Mesenchymal stem cell (in vitro differentiated cells and primary cell): ENCODE measurements around the gene AEN.

Source experiments
- DNase-seq: peaks from one replicate; pipeline ENCODE4 v3.0.0-alpha.2; 2013
- H2AFZ ChIP-seq: one replicate; pipeline ENCODE4 v1.6.1; 2013; ENCODE audit warnings: low read depth, mild to moderate bottlenecking, control low read depth, inconsistent platforms, low read length, moderate library complexity
- H2AK5ac ChIP-seq: 2 replicates; pipeline ENCODE4 v1.6.1; 2013; ENCODE audit warnings: low read length, moderate library complexity, mild to moderate bottlenecking, inconsistent platforms; ENCODE audit not compliant: severe bottlenecking
- H2BK120ac ChIP-seq: one replicate; pipeline ENCODE4 v1.6.1; 2013; ENCODE audit warnings: low read depth, mild to moderate bottlenecking, inconsistent platforms, low read length, moderate library complexity
- H2BK12ac ChIP-seq, 2 experiments: one replicate each; pipeline ENCODE4 v1.6.1; 2013; ENCODE audit warnings: inconsistent platforms in 2 of 2, low read length in 2 of 2, mild to moderate bottlenecking in 2 of 2, moderate library complexity in 2 of 2, control low read depth in 1 of 2
- H2BK15ac ChIP-seq: one replicate; pipeline ENCODE4 v1.6.1; 2013; ENCODE audit warnings: mild to moderate bottlenecking, low read depth, inconsistent platforms; ENCODE audit not compliant: poor library complexity, severe bottlenecking
- H2BK5ac ChIP-seq: 2 replicates; pipeline ENCODE4 v1.6.1; 2013; ENCODE audit warnings: low read depth, mild to moderate bottlenecking, low read length, control low read depth, inconsistent platforms; ENCODE audit not compliant: poor library complexity, severe bottlenecking
- H3K14ac ChIP-seq, 2 experiments: one replicate each; pipeline ENCODE4 v1.6.1; 2013; ENCODE audit warnings: inconsistent platforms in 2 of 2, low read length in 2 of 2, control low read depth in 1 of 2, mild to moderate bottlenecking in 1 of 2, moderate library complexity in 1 of 2
- H3K18ac ChIP-seq, 2 experiments: one replicate each; pipeline ENCODE4 v1.6.1; 2013; ENCODE audit warnings: inconsistent platforms in 2 of 2, low read length in 2 of 2, control low read depth in 1 of 2, low read depth in 1 of 2, mild to moderate bottlenecking in 1 of 2
- H3K23ac ChIP-seq, 2 experiments: one replicate each; pipeline ENCODE4 v1.6.1; 2013; ENCODE audit warnings: inconsistent platforms in 2 of 2, low read length in 2 of 2, mild to moderate bottlenecking in 2 of 2, moderate library complexity in 2 of 2, control low read depth in 1 of 2
- H3K27ac ChIP-seq: 2 replicates; pipeline ENCODE4 v1.5.1; 2013; ENCODE audit warnings: mild to moderate bottlenecking, moderate library complexity, low read length, control low read depth, inconsistent platforms; ENCODE audit not compliant: poor library complexity, severe bottlenecking
- H3K27me3 ChIP-seq, 2 experiments: 2 replicates each; pipeline versions ENCODE4 v1.6.1 to v1.7.0; 2013; ENCODE audit warnings: low read length in 2 of 2, mild to moderate bottlenecking in 2 of 2, moderate library complexity in 2 of 2, control low read depth in 1 of 2, inconsistent platforms in 1 of 2; ENCODE audit not compliant: control insufficient read depth in 1 of 2, insufficient read depth in 1 of 2
- H3K36me3 ChIP-seq, 2 experiments: 2 replicates each; pipeline versions ENCODE4 v1.6.1 to v1.7.0; 2013; ENCODE audit warnings: low read length in 2 of 2, control low read depth in 1 of 2, inconsistent platforms in 1 of 2, low read depth in 1 of 2, mild to moderate bottlenecking in 1 of 2; ENCODE audit not compliant: insufficient read depth in 2 of 2, control insufficient read depth in 1 of 2
- H3K4ac ChIP-seq, 2 experiments: one replicate each; pipeline ENCODE4 v1.6.1; 2013; ENCODE audit warnings: inconsistent platforms in 2 of 2, low read length in 2 of 2, mild to moderate bottlenecking in 2 of 2, moderate library complexity in 2 of 2, control low read depth in 1 of 2, low read depth in 1 of 2
- H3K4me1 ChIP-seq: 2 replicates; pipeline ENCODE4 v1.6.1; 2013; ENCODE audit warnings: low read depth, low read length, control low read depth; ENCODE audit not compliant: control insufficient read depth, insufficient read depth
- H3K4me2 ChIP-seq: 2 replicates; pipeline ENCODE4 v1.6.1; 2013; ENCODE audit warnings: low read length, mild to moderate bottlenecking, inconsistent platforms; ENCODE audit not compliant: poor library complexity, severe bottlenecking
- H3K4me3 ChIP-seq, 2 experiments: 2 replicates each; pipeline versions ENCODE4 v1.5.1 to v1.7.0; 2013; ENCODE audit warnings: low read length in 2 of 2, mild to moderate bottlenecking in 2 of 2, control low read depth in 1 of 2, low read depth in 1 of 2; ENCODE audit not compliant: insufficient read depth in 1 of 2
- H3K79me1 ChIP-seq: replicated peaks from 2 replicates; pipeline ENCODE4 v1.6.1; 2013; ENCODE audit warnings: mild to moderate bottlenecking, control low read depth, low read length, inconsistent platforms; ENCODE audit not compliant: poor library complexity, severe bottlenecking
- H3K9ac ChIP-seq: 2 replicates; pipeline ENCODE4 v1.7.0; 2013; ENCODE audit warnings: mild to moderate bottlenecking, low read length, moderate library complexity
- H3K9me3 ChIP-seq: 2 replicates; pipeline ENCODE4 v1.7.0; 2013; ENCODE audit warnings: mild to moderate bottlenecking, low read length; ENCODE audit not compliant: control insufficient read depth
- H4K8ac ChIP-seq: one replicate; pipeline ENCODE4 v1.6.1; 2013; ENCODE audit warnings: inconsistent platforms, mild to moderate bottlenecking, low read length, moderate library complexity
- H4K91ac ChIP-seq: one replicate; pipeline ENCODE4 v1.6.1; 2013; ENCODE audit warnings: mild to moderate bottlenecking, low read length, inconsistent platforms
- WGBS: methylation state at CpG from one replicate; pipeline ENCODE4 v1.1.7; 2013; ENCODE audit warnings: mixed read lengths; 5-methylcytosine and 5-hydroxymethylcytosine counted together

Gene AEN

GRCh38 chr15:88615303-88616107 lies 5.6 kb upstream of the AEN start:
- H2BK120ac ChIP-seq = no peak overlapping the region
- peaks cover 13% of the 10 kb centered on the region for H3K4me1 ChIP-seq
- no peak overlapping the region for H3K18ac ChIP-seq
- no peak overlapping the region for H2BK12ac ChIP-seq
- H3K14ac ChIP-seq = no peak overlapping the region
- H3K9ac ChIP-seq = no peak overlapping the region
- H3K4me2 ChIP-seq = no peak overlapping the region
- no peaks in the 10 kb centered on the region for H3K9me3 ChIP-seq
- H4K8ac ChIP-seq = no peak overlapping the region
- H2BK5ac ChIP-seq = no peak overlapping the region
- WGBS = 76% methylated on average over 11 of the region's 11 CpGs
- H3K4ac ChIP-seq = no peak overlapping the region
- H3K79me1 ChIP-seq = peaks cover under 1% of the 10 kb centered on the region
- H2AFZ ChIP-seq = no peak overlapping the region
- no peaks in the 10 kb centered on the region for H3K36me3 ChIP-seq
- H3K27me3 ChIP-seq = no peaks in the 10 kb centered on the region
- H3K23ac ChIP-seq = no peak overlapping the region
- no peak overlapping the region for H2AK5ac ChIP-seq
- H2BK15ac ChIP-seq = no peak overlapping the region
- H3K4me3 ChIP-seq = no peak overlapping the region
- H4K91ac ChIP-seq = no peak overlapping the region
- H3K27ac ChIP-seq = no peak overlapping the region
- DNase-seq = no peak

- 91% methylated on average over 4 of the region's 4 CpGs for WGBS
Observed at GRCh38 chr15:88616240-88616639, 4.9 kb upstream of the AEN start.

DNA sequence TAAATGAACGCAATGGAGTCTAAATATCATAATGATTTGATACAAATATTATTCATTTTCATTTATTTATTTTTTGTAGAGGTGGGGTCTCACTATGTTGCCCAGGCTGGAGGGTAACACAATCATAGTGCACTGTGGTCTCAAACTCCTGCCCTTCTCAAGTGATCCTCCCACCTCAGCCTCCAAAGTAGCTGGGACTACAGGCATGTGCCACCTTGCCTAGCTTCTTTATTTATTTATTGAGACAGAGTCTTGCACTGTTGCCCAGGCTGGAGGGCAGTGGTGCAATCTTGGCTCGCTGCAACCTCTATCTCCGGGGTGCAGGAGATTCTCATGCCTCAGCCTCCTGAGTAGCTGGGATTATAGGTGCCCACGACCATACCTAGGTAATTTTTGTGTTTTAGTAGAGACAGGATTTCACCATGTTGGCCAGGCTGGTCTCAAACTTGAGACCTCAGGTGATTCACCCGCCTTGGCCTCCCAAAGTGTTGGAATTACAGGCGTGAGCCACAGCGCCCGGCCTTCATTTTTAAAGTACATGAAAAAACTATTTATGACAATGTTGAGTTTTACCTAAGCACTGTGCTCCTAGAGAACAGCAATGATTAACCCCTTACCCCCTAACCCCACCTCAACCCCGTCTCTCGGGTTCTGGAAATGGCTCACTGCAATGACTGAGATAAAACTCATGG lies 4.0 kb upstream of the AEN start:
- Histone ChIP-seq H3K23ac (no peak overlapping the region), H3K14ac (no peak overlapping the region), H3K79me1 (peaks cover 3% of the 10 kb centered on the region), H3K4me1 (peaks cover 12% of the 10 kb centered on the region), H4K91ac (no peak overlapping the region), H3K18ac (no peak overlapping the region), H3K4ac (no peak overlapping the region), H2BK120ac (no peak overlapping the region), H2AK5ac (no peak overlapping the region), H2BK5ac (no peak overlapping the region), H4K8ac (no peak overlapping the region), H3K4me2 (no peak overlapping the region), H3K36me3 (no peaks in the 10 kb centered on the region), H3K4me3 (no peak overlapping the region), H2BK15ac (no peak overlapping the region), H2AFZ (no peak overlapping the region), H3K27me3 (no peaks in the 10 kb centered on the region), H3K27ac (no peak overlapping the region), H3K9ac (no peak overlapping the region), H3K9me3 (no peaks in the 10 kb centered on the region), H2BK12ac (no peak overlapping the region)
- DNase-seq = no peak
- WGBS = 94% methylated on average over 5 of the region's 10 CpGs

More at GRCh38 chr15:88616240-88616639, 4.9 kb upstream of the AEN start:
- no peak overlapping the region for H2BK12ac ChIP-seq
- no peaks in the 10 kb centered on the region for H3K9me3 ChIP-seq
- no peak overlapping the region for H3K4me3 ChIP-seq
- H3K36me3 ChIP-seq = no peaks in the 10 kb centered on the region
- H3K4me1 ChIP-seq = peaks cover 12% of the 10 kb centered on the region
- no peak overlapping the region for H2BK120ac ChIP-seq
- no peak overlapping the region for H2AK5ac ChIP-seq
- H2BK15ac ChIP-seq = no peak overlapping the region
- no peak overlapping the region for H3K23ac ChIP-seq
- H4K91ac ChIP-seq = no peak overlapping the region
- H4K8ac ChIP-seq = no peak overlapping the region
- no peak overlapping the region for H3K18ac ChIP-seq
- no peaks in the 10 kb centered on the region for H3K27me3 ChIP-seq
- no peak for DNase-seq
- no peak overlapping the region for H3K4ac ChIP-seq
- H3K27ac ChIP-seq = no peak overlapping the region
- H2BK5ac ChIP-seq = no peak overlapping the region
- peaks cover 3% of the 10 kb centered on the region for H3K79me1 ChIP-seq
- no peak overlapping the region for H3K4me2 ChIP-seq
- no peak overlapping the region for H3K14ac ChIP-seq
- no peak overlapping the region for H3K9ac ChIP-seq
- no peak overlapping the region for H2AFZ ChIP-seq

GRCh38 chr15:88617790-88618189 lies 3.4 kb upstream of the AEN start:
- Histone ChIP-seq H3K4ac (no peak overlapping the region), H2BK5ac (no peak overlapping the region), H3K36me3 (no peaks in the 10 kb centered on the region), H4K8ac (no peak overlapping the region), H2BK15ac (no peak overlapping the region), H3K4me2 (no peak overlapping the region), H3K27me3 (no peaks in the 10 kb centered on the region), H3K4me1 (peaks cover 9% of the 10 kb centered on the region), H2AFZ (no peak overlapping the region), H3K79me1 (peaks cover 3% of the 10 kb centered on the region), H3K18ac (no peak overlapping the region), H3K9ac (no peak overlapping the region), H3K9me3 (no peaks in the 10 kb centered on the region), H3K27ac (no peak overlapping the region), H2BK12ac (no peak overlapping the region), H3K14ac (no peak overlapping the region), H3K4me3 (no peak overlapping the region), H2BK120ac (no peak overlapping the region), H2AK5ac (no peak overlapping the region), H4K91ac (no peak overlapping the region), H3K23ac (no peak overlapping the region)
- no peak for DNase-seq
- WGBS = 71% methylated on average over 1 of the region's 1 CpG
